ENCODE data around the gene NUP210L.

DNA sequence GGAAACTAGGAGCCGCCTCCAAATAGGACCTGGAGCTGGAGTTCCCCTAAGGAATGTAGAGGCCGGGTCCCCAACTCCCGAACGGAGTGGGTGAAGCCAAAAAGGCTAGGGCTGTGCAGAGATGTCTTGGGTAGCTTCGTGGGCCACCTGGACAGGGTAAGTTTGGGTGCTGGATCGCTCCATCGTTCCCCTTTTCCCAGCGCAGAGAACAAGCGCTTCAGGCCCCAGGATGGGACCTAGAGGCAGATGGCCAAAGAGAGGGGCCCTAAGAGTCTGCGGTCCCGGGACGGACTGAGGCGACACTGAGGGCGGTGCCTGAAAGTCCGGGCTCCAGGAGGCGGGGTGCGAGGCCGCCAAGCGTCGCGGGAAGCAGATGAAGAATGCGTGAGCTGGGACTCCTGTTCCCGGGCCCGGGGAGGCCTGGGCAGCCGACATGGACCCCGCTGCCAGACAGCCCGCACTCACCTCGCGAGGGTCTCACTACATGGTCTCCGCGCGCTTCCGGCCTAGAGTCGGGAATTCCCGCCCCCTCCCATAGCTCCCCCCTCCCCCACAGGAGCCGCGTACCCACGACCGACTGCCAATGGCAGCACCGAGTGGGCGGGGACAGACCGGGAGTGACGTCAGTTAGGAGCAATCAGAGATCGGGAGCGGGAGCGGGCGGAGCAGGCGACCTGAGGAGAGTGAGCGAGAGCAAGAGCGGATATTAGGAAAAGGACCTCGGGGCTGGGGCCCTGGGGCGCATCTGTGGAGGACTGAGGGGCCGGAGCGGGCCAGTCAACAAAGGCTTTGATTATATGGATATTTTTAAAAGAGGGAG lies 191.6 kb downstream of the NUP210L start, which contains the start of gene SLC39A1:
- TF ChIP-seq, protein P1, sequence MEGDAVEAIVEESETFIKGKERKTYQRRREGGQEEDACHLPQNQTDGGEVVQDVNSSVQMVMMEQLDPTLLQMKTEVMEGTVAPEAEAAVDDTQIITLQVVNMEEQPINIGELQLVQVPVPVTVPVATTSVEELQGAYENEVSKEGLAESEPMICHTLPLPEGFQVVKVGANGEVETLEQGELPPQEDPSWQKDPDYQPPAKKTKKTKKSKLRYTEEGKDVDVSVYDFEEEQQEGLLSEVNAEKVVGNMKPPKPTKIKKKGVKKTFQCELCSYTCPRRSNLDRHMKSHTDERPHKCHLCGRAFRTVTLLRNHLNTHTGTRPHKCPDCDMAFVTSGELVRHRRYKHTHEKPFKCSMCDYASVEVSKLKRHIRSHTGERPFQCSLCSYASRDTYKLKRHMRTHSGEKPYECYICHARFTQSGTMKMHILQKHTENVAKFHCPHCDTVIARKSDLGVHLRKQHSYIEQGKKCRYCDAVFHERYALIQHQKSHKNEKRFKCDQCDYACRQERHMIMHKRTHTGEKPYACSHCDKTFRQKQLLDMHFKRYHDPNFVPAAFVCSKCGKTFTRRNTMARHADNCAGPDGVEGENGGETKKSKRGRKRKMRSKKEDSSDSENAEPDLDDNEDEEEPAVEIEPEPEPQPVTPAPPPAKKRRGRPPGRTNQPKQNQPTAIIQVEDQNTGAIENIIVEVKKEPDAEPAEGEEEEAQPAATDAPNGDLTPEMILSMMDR (IDR thresholded peaks at IDR 0.05), result no peak
- no peak for TF ChIP-seq EZH2 (IDR thresholded peaks at IDR 0.05)
